Skeletal muscle tissue (tissue), 4 donors: ENCODE data around the gene FAF1. TPM values are rescaled to one million over a fixed set of nuclear protein-coding genes. Genes with fewer than 3 reads are reported as not detected.

ENCODE experiments used
- H3K27ac ChIP-seq: one replicate; pipeline ENCODE4 v1.7.0; 2013; ENCODE audit warnings: mild to moderate bottlenecking, low read depth, low read length, inconsistent platforms
- H3K27me3 ChIP-seq, 3 donors: one replicate each; pipeline ENCODE4 v1.7.0; 2013; ENCODE audit warnings: low read length in 3 of 3; ENCODE audit not compliant: control insufficient read depth in 3 of 3, insufficient read depth in 3 of 3
- H3K36me3 ChIP-seq, 3 donors: one replicate each; pipeline ENCODE4 v1.7.0; 2013; ENCODE audit warnings: low read length in 3 of 3; ENCODE audit not compliant: control insufficient read depth in 3 of 3, insufficient read depth in 3 of 3
- H3K4me1 ChIP-seq, 3 donors: one replicate each; pipeline ENCODE4 v1.7.0; 2013; ENCODE audit warnings: low read length in 3 of 3, mild to moderate bottlenecking in 3 of 3; ENCODE audit not compliant: control insufficient read depth in 3 of 3, insufficient read depth in 3 of 3
- H3K4me3 ChIP-seq, 3 donors: one replicate each; pipeline ENCODE4 v1.7.0; 2013; ENCODE audit warnings: low read length in 3 of 3
- H3K9ac ChIP-seq, 3 donors: one replicate each; pipeline ENCODE4 v1.7.0; 2013; ENCODE audit warnings: low read length in 3 of 3, mild to moderate bottlenecking in 3 of 3, moderate library complexity in 2 of 3, low read depth in 1 of 3
- H3K9me3 ChIP-seq, 3 donors: one replicate each; pipeline ENCODE4 v1.7.0; 2013; ENCODE audit warnings: low read length in 3 of 3; ENCODE audit not compliant: control insufficient read depth in 3 of 3
- total RNA-seq: library from RNA; depleted of rRNA; stranded (reverse); fragments of >200 nt; gene quantifications from one replicate; pipeline ENCODE4 v1.2.3, GENCODE V29; 2014
- donor health status: Osteomylitis.

FAF1 gene
- total RNA-seq, 1 donor from 2014 or later = 41.2 TPM

DNA sequence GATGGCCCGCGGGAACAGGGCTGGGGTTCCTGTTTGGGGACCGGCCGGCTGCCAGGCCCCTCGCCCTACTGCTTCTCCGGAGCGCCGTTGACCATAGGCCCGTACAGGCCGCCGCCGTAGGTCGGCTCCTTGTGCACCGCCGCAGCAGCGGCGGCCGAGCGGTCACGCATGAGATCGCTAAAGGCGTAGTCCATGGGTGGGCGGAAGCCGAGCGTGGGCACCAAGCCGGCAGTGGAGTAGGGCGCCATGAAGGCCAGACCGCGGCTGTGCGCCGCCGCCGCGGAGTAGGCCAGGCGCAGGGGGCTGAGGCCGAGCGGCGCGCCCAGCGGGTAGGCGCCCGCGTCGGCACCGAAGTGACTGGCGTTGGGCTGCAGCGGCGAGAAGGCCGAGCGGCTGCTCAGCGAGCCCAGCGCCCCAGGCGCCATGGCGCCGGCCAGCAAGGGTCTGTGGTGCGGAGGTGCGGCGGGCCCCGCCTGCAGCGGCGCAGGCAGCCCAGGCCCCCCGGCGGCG is 541.4 kb downstream of the FAF1 start:
- peak overlapping the region in 1 of 3 donors; percentile 54 for H3K9ac ChIP-seq
- H3K27me3 ChIP-seq = peaks cover 95 to 98% (median 97%) of the 10 kb centered on the region in 3 donors
- no peaks in the 10 kb centered on the region for H3K36me3 ChIP-seq
- peak overlapping the region in 2 of 3 donors; percentile 49 to 54 for H3K4me3 ChIP-seq
- H3K4me1 ChIP-seq = peaks cover 17 to 21% (median 19%) of the 10 kb centered on the region in 3 donors
- H3K27ac ChIP-seq = no peak overlapping the region
- H3K9me3 ChIP-seq = peaks cover 0 to 4% (median 0%) of the 10 kb centered on the region in 3 donors

GRCh38 chr1:50417946-50418599 is 542.0 kb downstream of the FAF1 start:
- H3K27ac ChIP-seq = no peak overlapping the region
- no peaks in the 10 kb centered on the region for H3K36me3 ChIP-seq
- peaks cover 0 to 5% (median 0%) of the 10 kb centered on the region in 3 donors for H3K9me3 ChIP-seq
- peak overlapping the region in 2 of 3 donors; percentile 49 to 54 for H3K4me3 ChIP-seq
- H3K4me1 ChIP-seq = peaks cover 12 to 15% (median 13%) of the 10 kb centered on the region in 3 donors
- peak overlapping the region in 1 of 3 donors; percentile 54 for H3K9ac ChIP-seq
- H3K27me3 ChIP-seq = peaks cover 91 to 94% (median 92%) of the 10 kb centered on the region in 3 donors

GRCh38 chr1:50417507-50417906 is 542.6 kb downstream of the FAF1 start:
- H3K27ac ChIP-seq = no peak overlapping the region
- H3K27me3 ChIP-seq = peaks cover 85 to 89% (median 86%) of the 10 kb centered on the region in 3 donors
- no peak overlapping the region for H3K4me3 ChIP-seq
- peaks cover 6 to 11% (median 8%) of the 10 kb centered on the region in 3 donors for H3K4me1 ChIP-seq
- peaks cover 0 to 5% (median 0%) of the 10 kb centered on the region in 3 donors for H3K9me3 ChIP-seq
- no peaks in the 10 kb centered on the region for H3K36me3 ChIP-seq
- no peak overlapping the region for H3K9ac ChIP-seq

GRCh38 chr1:50416553-50417453 is 543.3 kb downstream of the FAF1 start:
- Histone ChIP-seq H3K9me3 (peaks cover 0 to 5% (median 0%) of the 10 kb centered on the region in 3 donors), H3K27ac (no peak overlapping the region), H3K9ac (no peak overlapping the region), H3K4me1 (peaks cover 4 to 11% (median 8%) of the 10 kb centered on the region in 3 donors), H3K36me3 (no peaks in the 10 kb centered on the region), H3K27me3 (peaks cover 78 to 82% (median 79%) of the 10 kb centered on the region in 3 donors), H3K4me3 (no peak overlapping the region)

DNA sequence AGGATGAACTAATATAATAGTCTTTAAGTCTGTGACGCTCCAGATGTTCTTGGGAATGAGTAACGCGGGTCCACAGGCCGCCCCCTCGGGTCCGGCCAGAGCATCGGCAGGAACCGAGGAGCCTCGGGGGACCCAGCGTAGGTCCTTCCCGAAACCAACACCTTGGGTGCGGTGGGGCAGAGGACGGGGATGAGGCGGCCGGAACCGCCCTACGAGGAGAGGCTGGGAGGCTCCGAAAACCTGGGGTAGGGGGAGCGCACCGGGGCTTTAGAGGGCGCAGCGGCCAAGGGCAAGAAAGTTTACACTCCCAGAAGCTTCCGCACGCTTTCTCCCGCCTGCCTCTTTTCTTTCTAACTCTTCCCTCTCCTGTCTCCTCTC is 543.9 kb downstream of the FAF1 start:
- Histone ChIP-seq H3K27me3 (peaks cover 72 to 75% (median 73%) of the 10 kb centered on the region in 3 donors), H3K4me3 (no peak overlapping the region), H3K27ac (no peak overlapping the region), H3K9ac (no peak overlapping the region), H3K36me3 (no peaks in the 10 kb centered on the region), H3K4me1 (peaks cover 4 to 11% (median 8%) of the 10 kb centered on the region in 3 donors), H3K9me3 (peaks cover 0 to 5% (median 0%) of the 10 kb centered on the region in 3 donors)

DNA sequence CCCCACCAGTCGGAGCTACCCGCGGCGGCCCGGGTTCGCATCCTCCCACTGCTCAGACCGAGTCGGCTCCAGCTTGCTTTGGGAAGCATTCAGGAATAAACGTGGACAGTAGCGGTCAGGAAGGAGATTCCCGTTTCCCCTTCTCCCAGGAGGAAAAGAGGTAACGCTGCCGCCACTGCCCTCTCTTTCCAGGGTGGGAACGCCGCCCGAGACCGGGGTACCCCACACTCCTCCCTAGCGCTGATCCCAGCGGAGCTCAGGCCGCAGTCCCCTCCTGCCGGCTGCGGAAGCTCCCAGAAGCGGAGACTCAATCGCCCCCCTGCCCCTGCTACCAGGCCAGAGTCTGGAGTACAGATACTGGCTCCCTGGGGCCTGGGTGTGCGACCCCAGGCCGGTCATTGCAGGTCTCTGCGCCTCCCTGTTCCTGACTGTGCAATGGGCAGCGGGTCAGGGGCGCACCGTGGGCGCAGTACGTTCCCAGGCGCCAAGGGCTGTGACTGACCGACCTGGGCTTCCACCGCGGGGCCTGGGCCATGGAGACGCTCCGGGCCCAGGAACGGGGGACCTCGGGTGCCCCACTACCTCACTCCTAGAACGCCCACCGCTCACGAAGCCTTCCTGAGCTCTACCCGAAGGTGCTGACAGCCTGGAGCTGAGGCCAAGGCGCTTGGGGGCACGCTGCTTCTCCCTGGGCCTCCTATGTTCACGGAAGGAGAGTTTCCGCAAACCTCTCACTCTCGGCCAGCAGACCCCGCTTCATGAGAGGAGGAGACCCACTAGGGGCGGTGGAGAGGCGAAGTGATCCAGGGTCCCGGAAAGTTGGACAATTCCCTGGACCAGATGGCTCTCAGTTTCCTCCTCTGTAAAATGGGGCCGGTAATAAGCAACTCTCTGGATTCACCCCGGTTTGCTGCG is 544.6 kb downstream of the FAF1 start:
- no peaks in the 10 kb centered on the region for H3K36me3 ChIP-seq
- no peak overlapping the region for H3K9ac ChIP-seq
- H3K27me3 ChIP-seq = peaks cover 66 to 69% (median 67%) of the 10 kb centered on the region in 3 donors
- peaks cover 4 to 8% (median 8%) of the 10 kb centered on the region in 3 donors for H3K4me1 ChIP-seq
- H3K4me3 ChIP-seq = no peak overlapping the region
- peaks cover 0 to 7% (median 0%) of the 10 kb centered on the region in 3 donors for H3K9me3 ChIP-seq
- H3K27ac ChIP-seq = no peak overlapping the region

DNA sequence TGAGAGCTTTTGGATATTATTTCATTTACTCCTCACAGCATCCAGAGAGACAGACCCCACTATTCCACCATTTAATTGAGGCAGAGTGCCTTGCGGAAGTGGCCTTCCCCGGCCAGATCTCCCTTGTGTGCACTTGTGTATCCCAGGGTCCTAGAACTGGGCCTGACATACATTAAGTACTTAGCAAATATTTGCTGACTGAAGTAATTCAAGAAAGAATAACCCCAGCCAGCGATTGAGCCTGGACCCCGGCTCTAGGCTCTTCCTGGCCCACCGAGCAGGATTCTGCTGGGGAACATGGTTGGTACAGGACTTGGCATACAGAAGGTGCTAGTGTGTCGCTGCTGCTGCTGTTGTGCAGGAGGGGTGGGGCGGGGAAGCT is 545.2 kb downstream of the FAF1 start:
- no peak overlapping the region for H3K4me3 ChIP-seq
- peaks cover 59 to 67% (median 60%) of the 10 kb centered on the region in 3 donors for H3K27me3 ChIP-seq
- no peak overlapping the region for H3K9ac ChIP-seq
- H3K27ac ChIP-seq = no peak overlapping the region
- no peaks in the 10 kb centered on the region for H3K36me3 ChIP-seq
- H3K9me3 ChIP-seq = peaks cover 0 to 7% (median 0%) of the 10 kb centered on the region in 3 donors
- peaks cover 4 to 8% (median 7%) of the 10 kb centered on the region in 3 donors for H3K4me1 ChIP-seq

DNA sequence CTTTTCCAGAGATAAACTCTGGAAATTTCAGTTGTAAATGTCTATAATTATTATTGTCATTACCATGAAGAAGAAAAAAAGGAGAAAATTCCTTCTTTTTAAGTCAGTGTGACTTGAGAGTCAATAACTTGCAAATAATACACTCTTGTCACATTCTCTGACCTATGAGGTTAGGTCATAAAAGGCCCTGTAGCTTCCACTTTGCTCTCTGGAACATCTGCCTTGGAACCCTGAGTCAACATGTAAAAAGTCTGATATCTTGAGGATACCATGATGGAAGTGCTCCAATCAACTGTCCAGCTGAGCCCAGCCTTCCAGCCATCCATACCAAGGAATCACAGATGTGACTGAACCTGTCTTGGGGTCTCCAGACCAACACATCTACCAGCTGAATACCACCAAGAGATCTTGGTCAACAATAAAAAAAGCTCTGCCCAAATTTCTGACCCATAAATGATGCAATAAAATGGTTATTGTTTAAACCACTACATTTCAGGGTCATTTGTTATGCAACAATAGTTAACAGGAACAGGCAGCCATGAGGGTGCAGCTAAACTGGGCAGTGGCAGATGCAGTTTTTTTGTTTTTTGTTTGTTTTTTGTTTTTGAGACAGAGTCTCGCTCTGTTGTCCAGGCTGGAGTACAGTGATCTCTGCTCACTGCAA is 547.1 kb downstream of the FAF1 start:
- peaks cover 0 to 9% (median 0%) of the 10 kb centered on the region in 3 donors for H3K9me3 ChIP-seq
- H3K36me3 ChIP-seq = no peaks in the 10 kb centered on the region
- H3K27ac ChIP-seq = no peak overlapping the region
- H3K4me3 ChIP-seq = no peak overlapping the region
- peaks cover 0 to 5% (median 3%) of the 10 kb centered on the region in 3 donors for H3K4me1 ChIP-seq
- peaks cover 42 to 49% (median 44%) of the 10 kb centered on the region in 3 donors for H3K27me3 ChIP-seq
- no peak overlapping the region for H3K9ac ChIP-seq

- no peak overlapping the region for H3K4me3 ChIP-seq
- H3K27ac ChIP-seq = no peak overlapping the region
- H3K27me3 ChIP-seq = peaks cover 0 to 5% (median 0%) of the 10 kb centered on the region in 3 donors
- no peaks in the 10 kb centered on the region for H3K4me1 ChIP-seq
- H3K9ac ChIP-seq = no peak overlapping the region
- peaks cover 0 to 2% (median 0%) of the 10 kb centered on the region in 3 donors for H3K9me3 ChIP-seq
- H3K36me3 ChIP-seq = no peaks in the 10 kb centered on the region
Observed at GRCh38 chr1:50405814-50406213, 554.3 kb downstream of the FAF1 start.
